ENCODE data around the gene PSMD6. TPM values are rescaled to one million over a fixed set of nuclear protein-coding genes. Genes with fewer than 3 reads are reported as not detected.

PSMD6 gene
- polyA plus RNA-seq, 3 donors: 111 to 115 (median 113) TPM

DNA sequence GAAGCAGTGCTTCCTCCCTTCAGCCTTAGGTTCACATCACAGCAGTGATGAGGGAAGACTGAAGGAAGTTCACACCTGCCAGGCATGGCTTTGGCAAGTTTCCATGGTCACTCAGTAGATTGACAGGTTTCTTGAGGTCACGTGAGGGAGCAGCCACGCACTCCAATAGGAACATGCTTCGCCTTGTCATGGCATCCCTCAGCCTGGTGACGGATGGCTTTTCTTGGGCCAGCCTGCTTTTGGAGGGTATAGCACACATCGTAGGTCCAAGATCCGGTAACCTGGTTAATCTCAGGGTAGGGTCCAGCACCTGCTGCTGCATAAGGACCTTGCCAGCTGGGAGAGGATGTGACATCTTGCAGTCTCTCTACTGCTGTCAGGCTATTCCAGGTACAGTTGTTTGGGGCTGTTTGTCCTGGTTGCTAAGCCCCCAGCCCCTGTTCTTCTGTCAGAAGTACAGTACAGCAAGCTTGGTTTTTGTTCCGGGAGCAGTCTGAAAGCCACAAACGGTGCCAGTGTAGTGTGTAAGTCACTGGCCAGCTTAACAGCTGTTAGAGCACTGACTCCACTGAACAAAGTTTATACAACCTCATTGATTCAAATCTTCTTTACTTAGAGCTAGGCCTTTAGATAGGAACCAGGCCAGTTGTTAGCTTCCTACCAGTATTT lies 42.3 kb downstream of the PSMD6 start:
- DNase-seq: no peak

DNA sequence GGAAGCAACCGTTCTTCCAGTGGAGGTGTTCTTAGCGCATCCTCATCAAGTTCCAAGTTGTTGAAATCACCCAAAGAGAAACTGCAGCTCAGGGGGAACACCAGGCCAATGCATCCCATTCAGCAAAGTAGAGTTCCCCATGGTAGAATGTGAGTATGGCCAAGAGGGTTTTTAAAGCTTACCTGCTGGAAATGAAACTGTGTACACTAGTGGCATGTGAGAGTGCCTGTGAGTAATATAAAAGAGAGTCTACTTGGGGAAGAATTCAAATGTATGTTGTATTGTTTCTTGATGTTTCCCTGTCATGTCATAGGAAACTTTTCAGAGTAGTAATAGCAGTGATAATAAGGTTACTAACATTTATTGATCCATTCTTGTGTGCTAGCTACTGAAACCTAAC lies 43.3 kb downstream of the PSMD6 start:
- no peak for DNase-seq

DNA sequence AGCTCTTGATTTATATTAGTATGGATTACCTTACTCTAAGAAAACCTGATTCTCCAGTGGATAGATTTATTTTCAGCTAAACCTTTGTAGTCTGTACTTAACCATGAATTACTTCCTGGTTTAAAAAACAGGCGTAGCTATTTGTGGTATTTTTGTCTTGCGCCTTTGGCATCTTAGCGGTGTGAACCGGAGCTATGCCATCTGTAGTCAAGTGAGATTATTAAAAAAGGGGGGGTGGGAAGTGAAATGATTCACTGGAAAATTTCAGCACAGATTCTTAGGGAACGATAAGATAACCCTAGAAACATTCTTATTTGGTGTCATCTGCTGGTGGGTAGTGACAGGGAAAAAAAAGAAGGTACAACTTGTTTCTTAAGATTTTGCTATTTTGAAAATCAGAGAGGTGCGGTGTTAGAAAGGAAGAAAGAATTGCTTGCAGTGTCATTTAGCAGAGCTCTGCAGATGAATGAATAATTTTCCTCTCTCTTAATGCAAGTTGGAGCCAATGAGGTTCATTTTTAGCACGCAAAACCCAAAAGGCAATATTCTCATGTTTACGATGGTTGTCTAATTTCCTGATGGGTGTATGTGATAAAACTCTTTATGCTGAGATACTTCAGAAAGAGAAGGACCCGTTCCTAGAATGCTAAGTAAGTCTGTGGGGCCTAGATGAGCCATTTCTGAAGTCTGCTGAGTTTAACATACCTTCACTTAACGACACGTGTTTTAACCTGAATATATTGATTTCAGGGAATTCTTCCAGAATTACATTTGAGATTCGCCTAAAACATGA lies 44.0 kb downstream of the PSMD6 start:
- DNase-seq: no peak

DNA sequence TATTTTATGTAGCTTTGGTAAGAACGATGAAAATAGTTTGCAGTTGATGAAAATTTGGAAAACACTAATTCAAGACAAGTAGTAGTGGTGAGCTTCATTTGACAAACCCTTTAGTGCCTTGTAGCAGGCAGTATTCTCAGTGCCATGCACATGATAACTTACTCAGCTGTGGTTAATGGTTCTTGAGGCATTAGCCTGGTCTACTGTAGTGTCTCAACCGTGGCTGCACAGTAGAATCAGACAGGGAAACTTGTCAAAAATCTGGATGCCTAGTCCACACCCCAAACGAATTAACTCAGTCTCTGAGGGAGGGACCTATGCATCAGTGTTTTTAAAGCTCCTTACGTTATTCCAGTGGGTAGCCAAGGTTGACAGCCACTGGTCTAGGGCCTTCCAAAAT lies 45.4 kb downstream of the PSMD6 start:
- DNase-seq: no peak

DNA sequence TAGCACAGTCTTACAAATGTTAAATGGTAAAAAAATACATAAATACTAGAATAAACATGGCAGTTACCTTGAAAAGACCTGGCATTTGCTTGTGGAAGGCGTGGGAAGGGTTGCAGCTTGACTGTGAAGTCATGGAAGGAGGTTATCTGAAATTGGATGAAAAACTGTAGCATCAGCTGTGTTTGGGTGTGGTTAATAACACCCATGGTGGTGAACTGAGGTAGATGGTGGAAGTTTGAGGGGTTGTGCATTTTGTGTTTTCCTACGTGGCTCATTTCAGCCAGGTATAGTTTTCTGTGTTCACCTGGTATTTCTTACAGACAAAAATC lies 46.5 kb downstream of the PSMD6 start:
- DNase-seq: no peak

DNA sequence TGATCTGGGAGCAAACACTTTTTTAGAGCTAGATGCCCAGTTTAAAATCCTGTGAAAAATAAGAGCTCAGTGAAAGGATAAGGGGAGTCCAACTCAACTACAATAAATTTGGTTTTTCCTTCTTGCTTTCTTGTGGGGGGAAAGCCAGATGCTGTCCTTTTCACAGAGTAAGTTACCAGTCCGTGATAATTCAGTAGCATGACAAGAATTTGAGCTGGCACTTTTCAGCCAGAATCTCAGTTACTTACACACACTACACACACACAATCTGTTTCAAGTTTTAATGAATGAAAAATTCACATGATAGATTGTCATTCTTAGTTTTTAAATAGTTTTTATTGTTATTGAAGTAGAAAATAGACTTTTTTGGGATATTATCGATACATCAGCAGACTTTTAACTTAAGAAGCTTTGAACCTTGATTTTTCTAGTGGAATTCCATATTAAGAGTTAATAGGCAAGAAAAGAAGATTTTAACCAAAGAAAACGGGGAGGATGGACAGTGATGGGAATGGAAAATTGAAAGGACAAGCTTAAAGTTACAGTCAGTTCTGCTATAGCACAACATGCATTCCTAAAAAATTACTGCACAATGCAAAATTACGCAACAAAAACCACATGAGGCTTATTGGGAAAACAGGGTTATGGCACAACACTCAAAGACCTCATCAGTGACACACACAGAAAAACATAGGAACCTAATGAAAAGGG lies 47.0 kb downstream of the PSMD6 start:
- no peak for DNase-seq

DNA sequence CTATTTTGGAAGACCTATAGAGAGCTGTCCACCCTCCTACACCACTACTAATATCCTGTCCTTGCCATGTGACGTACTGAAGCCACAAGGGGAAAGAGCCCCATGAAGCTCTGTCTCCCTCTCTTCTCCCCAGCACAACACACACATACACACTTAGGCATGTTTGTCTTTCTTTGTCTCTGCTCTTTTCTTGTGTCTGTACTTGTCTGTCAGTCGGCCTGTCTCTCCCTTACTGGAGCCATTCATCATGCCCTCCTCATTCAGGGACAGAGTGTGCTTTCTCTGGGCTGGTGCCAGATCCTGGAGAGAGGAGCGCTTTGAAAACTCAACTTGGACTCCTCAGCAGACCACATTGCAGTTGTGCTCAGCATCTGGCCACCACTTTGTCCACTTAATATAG lies 47.6 kb downstream of the PSMD6 start:
- DNase-seq: no peak

DNA sequence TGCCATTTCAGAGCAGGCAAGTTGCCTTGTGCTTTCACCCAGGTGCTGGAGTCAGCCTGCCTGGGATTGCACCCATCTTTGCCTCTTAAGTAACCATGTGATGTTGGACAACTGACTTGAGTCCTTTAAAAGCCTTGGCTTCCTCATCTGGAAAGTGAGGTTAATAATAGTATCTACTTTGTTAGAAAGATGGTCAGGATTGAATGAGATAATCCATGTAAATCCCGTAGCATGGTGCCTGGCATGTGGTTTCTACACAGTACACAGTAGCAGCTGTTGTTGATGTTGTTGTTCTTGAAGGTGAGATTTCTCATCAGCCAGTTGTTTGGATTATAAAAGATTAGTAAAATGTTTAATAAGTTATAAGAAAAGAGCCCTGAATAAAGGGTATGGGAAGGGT lies 48.8 kb downstream of the PSMD6 start:
- no peak for DNase-seq

DNA sequence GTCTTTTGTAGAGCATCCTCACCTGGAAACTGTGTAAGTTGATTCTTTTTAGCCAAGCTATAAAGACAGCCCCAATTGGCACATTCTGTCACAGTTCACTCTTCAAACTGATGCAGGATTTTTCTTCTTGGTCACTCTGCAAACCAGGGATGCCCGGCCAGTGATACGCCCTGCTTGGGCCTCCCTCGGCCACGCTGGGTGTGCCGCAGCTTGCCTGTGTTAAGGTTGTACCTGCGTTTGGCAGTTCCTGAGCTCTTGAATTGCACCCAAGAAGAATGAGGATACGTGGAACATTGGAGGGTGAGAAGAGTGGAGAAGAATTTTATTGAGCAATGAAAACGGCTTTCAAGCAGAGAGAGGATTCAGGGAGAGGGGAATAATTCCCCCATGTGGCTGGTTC lies 49.9 kb downstream of the PSMD6 start:
- no peak for DNase-seq

DNA sequence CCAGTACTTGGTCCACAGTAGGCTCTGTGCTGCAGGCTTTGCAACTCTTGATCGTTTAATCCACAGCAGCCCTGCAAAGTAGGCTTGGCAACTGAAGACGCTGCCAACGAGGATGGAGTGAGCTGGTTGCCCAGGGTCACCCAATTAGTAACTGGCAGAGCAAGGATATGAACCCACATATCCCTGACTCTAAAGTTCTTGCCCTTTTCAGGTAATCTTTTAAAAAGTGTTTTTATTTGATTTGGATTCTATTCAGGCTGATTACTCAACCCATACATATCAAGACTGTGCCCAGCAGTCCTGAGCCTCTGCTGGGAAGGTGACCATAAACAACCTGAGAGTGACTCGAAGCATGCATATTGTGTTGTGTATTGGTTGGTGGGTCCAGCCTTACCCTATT lies 50.3 kb downstream of the PSMD6 start:
- DNase-seq: no peak

DNA sequence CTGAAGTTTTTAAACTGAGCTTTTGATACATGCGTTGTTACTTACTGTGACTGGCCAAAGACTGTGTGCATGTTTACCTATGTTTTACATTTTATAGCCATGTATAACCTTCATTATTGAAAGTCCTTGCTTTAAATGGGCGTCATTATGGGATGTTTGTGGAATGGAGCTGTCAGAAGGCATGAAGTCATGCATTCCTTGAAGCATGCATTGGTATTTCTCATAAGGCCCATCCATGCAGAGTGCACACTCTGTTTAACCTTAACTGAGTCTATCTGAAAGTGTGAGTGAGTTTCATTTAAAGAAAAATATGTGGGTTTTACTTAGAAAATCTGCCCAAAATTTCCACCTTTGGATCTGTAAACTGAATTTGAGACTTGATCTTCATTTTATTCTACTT lies 51.1 kb downstream of the PSMD6 start:
- DNase-seq: no peak

DNA sequence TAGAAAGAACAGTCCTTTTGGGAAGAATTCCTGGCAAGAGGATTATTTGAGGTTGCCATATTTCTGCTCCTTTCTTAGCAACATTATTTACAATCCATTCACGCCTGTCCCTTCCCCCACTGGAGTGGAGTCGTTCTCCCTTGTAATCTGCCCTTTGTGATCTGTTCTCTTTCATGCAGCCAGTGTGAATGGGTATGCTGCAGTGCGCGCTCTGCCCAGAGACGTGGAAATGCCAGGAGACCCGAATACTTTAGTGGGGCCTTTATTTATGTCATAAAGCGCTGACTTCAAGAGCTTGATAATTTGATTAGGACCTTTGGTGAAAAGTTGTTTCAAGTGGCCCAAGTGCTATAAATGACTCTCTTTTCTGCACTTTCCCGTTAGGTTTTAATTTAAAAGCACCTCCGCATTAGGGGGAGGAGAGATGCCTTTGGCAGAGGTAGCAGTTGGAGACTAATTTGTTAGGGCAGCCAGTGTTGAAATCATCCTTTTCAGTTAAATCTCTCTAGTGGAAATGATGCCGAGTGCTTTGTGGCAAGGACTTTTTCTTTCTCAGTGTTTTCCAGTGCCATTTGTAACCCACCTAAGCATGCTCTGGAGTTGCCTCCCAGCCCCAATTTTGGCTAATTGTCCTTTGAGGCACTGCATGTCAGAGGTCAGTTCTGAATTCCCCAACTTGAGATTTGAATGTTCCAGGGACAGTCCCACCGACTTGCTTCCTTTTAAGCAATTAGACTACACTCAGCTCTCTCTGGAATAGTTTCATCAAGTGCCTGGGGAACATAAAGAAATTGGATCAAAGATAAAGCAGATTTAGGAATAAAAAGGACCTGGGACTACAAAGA lies 52.4 kb downstream of the PSMD6 start:
- DNase-seq: no peak

DNA sequence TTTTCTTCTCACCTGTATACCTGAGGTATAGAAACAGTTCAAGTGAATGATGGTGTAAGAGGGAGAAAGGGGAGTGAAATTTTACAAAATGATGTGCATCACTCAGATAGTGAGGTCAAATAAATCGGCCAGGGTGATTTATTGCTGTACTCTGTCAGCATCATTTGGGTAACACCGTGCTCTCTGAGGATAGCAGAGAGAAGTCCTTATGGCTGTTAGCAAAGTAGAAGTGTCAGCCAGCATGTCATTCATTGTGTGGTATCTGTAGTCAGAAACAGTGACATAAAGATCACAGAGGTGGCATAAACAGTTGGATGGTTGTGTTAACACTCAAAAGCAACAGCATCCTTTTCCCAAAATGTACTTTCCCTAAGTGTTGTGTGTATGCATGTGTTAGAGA lies 53.4 kb downstream of the PSMD6 start:
- no peak for DNase-seq

DNA sequence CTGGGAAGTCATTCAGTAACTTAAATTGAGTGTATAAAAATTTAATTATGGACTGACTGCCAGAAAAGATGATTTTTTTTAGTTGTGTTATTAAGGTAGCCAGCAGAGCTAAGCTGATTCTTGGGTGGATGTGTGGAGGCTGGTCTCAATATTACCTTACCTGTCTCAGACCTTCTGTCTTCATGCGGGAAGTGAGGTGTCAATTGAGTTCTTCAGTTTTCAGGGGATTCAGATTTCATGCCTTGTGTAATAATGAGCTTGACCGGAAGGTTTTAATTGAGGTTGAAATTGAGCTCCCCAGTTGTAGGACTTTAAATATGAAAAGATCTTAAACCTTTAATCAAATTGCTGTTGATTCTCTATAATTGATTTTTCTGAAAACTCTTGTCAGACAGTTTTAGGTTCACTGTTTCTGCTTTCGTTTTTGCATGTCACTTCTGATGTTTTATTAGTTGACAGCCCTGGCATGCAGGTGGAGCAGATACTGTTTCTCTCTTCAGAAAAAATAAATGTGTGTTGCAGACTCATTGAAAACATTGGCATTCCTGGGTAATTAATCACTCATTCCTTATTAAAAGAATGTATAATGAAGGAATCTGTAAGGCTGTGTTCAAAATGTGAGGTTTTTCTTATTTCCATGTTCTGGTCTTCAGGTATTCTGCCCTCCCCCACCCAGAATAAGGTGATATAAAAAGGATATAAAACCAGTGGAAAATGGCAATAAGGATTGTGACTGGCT lies 54.5 kb downstream of the PSMD6 start:
- DNase-seq: no peak

DNA sequence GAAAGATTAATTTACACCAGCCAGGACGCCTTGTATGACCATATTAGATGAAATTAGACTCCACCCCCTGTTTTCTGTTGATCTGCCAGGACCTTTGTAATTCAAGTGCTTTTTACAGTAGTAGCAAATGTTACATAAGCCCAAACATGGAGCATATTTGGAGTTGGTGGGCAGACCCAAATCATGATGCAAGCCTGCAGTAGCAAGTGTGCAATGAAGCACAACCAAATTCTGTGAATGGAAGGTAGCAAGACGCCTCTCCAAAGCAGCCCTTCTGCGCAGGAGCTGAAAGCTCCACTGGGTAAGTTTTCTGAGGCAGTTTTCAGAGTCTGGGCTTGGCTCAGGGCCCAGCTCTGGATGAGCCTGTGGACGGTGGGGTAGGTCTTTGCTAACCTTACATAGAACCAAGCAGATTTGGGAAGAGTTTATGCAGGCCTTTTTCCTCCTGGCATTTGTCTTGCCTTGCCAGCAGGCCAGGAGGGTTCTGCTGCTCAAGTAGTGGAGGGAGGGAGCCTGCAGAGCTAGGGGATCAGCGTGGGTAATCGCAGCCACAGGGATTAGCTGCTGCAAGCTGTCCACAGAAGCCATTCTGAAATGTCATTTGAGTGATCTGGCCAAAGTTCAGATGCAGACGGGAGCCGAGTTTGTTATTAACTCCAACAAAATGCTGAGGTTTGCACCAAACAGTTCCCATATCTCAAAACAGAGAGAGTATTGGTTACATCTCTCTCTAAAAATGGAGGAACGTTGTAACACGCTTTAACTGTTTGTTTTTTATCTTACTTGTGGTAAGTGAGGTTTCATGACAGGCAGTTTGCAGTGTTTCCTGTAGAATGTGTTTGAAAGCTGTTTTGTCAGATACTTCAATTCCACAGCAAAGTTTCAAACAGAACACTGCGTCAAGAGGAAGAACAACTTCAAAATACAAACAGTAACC lies 55.4 kb downstream of the PSMD6 start:
- peak; percentile 34 for DNase-seq

DNA sequence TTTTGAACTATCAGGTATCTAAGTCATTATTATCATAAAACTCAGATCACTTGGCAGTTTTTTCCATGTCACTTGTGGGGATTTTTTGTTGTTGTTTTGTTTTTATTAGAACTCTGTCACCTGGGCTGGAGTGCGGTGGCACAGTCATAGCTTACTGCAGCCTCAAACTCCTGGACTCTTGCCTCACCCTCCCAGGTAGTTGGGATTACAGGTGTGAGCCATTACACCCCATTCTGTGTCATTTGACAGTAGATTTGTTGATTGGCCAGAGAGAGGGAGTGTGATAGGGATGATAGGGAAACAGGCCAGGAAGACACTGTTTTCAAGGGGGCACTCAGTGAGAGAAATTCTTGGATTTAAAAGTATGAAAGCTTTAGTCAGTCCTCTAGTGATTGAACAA lies 56.4 kb downstream of the PSMD6 start:
- no peak for DNase-seq

DNA sequence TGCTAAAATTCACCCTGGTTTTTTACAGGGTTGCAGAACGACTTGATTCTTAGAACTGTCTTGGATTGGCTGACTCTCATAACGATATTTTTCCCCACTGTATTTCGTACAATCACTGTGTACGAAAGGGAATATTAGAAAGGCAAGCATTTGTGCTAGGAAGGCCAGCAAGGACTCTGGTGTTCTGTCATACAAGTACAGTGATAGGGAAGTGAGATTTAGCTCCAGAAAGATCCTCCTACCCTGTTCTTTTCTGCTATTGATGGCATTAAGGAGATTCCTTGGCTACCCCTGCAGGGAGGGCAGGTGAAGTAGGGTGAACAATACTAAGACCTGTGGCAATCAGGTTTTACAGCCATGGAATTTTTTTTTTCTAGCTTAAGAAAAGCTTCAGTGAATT lies 57.3 kb downstream of the PSMD6 start:
- DNase-seq: no peak

DNA sequence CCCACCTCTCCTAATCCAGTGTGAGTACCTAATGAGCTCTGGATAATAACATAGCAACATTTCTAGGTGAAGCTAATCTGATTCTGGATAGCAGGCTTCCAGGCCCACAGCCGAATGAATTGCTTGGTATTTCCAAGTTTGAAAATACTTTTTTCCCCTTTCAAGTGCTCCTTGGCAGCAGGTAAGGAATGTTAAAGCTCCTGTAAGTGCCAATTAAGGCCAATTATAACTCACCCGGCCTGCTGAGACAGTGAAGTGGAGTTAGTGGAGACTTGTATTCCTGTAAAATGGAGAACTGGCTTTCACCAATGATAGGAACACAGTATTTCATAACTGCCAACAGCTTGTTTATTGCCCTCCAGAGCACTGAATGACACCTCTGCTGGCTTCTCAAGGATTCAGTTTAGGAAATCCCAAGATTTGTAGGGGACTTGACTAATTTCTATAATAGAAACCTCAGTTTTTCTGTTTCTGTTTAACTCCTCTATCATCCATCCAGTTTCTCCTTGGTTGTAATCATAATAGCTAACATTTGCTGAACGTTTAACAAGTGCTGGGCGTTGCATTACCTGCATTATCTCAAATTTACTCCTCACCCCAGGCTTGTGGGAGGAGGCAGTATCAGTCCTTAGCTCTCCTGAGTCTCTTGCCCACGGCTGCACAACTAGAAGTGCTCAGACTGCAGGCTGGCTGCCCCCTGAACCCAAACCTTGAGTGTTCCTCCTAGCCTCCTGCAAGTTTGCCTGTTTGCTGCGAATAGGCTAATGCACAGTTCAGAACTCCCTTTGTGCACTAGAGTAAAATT lies 58.4 kb downstream of the PSMD6 start:
- no peak for DNase-seq

DNA sequence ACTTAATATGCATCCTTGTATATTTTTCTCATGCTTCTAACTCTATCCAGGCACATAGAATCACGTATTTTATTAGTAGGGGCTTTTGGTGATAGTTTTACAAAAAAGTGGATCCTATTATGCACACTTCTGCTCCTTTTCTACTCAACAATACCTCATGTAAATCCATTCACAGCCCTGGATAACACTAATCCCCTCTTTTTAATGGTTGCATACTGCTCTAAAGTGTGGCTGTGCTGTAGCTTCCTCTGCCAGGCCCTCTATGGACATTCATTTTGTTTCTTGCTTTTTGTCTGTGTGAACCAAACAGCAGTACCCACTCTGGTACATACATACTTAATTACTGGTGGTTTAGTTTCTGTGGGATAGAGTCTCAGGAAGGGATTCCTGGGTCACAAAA lies 59.8 kb downstream of the PSMD6 start:
- DNase-seq: no peak

DNA sequence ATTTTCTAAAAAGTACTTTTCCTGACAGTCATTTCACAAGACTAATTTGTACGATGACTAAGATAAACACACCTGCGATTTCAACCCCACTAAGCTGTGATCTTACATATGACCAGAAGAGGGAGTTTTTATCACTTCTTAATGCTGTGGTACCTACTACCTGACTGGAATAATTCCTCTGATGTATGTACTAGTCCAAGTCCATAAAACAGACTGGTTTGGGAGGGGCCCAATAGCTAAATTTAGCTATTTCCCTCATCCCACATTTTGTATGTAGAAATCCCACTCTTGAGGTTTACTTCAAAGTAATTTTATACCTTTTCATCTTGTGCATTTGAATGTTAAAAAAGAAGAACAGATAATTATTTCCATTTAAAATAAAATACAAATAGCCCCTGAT lies 61.4 kb downstream of the PSMD6 start:
- no peak for DNase-seq
